Kidney glomerular epithelial cell (primary cell): ENCODE data around the gene MCMBP.
"Not testable (repeated sequence)": the region's sequence is repeated elsewhere in the genome, so short reads cannot be mapped to it uniquely, and the experiment has no call there.

Source experiments
- DNase-seq: peaks from one replicate; lab custom pipeline; 2025; lab: John Stamatoyannopoulos, UW

MCMBP gene

GRCh38 chr10:119872610-119872859 is at the start of gene MCMBP:
TSS of gene MCMBP (minus strand) at chr10:119872843. CDS start at chr10:119872584, 259 bp downstream.
- DNase-seq: no peak

GRCh38 chr10:119919826-119920225 is 47.2 kb upstream of the MCMBP start:
- no peak for DNase-seq

GRCh38 chr10:119919271-119919670 is 46.6 kb upstream of the MCMBP start:
- DNase-seq: no peak

- DNase-seq: no peak
These were observed 45.1 kb upstream of the MCMBP start for GRCh38 chr10:119917777-119918176.

- DNase-seq: no peak
These were observed 38.0 kb upstream of the MCMBP start for GRCh38 chr10:119910689-119911088.

- no peak for DNase-seq
These were observed 35.5 kb upstream of the MCMBP start for GRCh38 chr10:119908166-119908565.

GRCh38 chr10:119907695-119908094 is 35.1 kb upstream of the MCMBP start:
- DNase-seq: not testable (repeated sequence)

- no peak for DNase-seq
These were observed 31.5 kb upstream of the MCMBP start for GRCh38 chr10:119903946-119904666.

- DNase-seq: no peak
These were observed 25.9 kb upstream of the MCMBP start for GRCh38 chr10:119898577-119898976.

- DNase-seq: no peak
These were observed 24.5 kb upstream of the MCMBP start for GRCh38 chr10:119896937-119897770.

GRCh38 chr10:119896061-119896655 is 23.5 kb upstream of the MCMBP start:
- DNase-seq: no peak

- DNase-seq: no peak
These were observed 21.3 kb upstream of the MCMBP start for GRCh38 chr10:119893845-119894427.

- DNase-seq: no peak
These were observed 20.4 kb upstream of the MCMBP start for GRCh38 chr10:119893074-119893473.

- peak; percentile 86 for DNase-seq
These were observed 19.8 kb upstream of the MCMBP start, which contains the start of gene SEC23IP for GRCh38 chr10:119892188-119893065. TSS of gene SEC23IP (plus strand) at chr10:119892730. CDS start at chr10:119892783, 53 bp downstream.

- not testable (repeated sequence) for DNase-seq
These were observed 19.2 kb upstream of the MCMBP start for GRCh38 chr10:119891849-119892187.

GRCh38 chr10:119890307-119890706 is 17.7 kb upstream of the MCMBP start:
- DNase-seq: not testable (repeated sequence)

GRCh38 chr10:119889201-119889600 is 16.6 kb upstream of the MCMBP start:
- not testable (repeated sequence) for DNase-seq

- not testable (repeated sequence) for DNase-seq
These were observed 16.1 kb upstream of the MCMBP start for GRCh38 chr10:119888715-119889114.

- DNase-seq: not testable (repeated sequence)
These were observed 13.4 kb upstream of the MCMBP start for GRCh38 chr10:119886070-119886469.

GRCh38 chr10:119883901-119884611 is 11.4 kb upstream of the MCMBP start:
- DNase-seq: not testable (repeated sequence)

GRCh38 chr10:119878524-119878923 is 5.9 kb upstream of the MCMBP start:
- no peak for DNase-seq
